GM19238 (cell line): Measurements from ENCODE around the gene CRY2.

Source experiments
- DNase-seq: peaks from one replicate; pipeline ENCODE4 v3.0.0; 2011; ENCODE audit warnings: low spot score; ENCODE audit not compliant: insufficient read length

CRY2 gene

DNA sequence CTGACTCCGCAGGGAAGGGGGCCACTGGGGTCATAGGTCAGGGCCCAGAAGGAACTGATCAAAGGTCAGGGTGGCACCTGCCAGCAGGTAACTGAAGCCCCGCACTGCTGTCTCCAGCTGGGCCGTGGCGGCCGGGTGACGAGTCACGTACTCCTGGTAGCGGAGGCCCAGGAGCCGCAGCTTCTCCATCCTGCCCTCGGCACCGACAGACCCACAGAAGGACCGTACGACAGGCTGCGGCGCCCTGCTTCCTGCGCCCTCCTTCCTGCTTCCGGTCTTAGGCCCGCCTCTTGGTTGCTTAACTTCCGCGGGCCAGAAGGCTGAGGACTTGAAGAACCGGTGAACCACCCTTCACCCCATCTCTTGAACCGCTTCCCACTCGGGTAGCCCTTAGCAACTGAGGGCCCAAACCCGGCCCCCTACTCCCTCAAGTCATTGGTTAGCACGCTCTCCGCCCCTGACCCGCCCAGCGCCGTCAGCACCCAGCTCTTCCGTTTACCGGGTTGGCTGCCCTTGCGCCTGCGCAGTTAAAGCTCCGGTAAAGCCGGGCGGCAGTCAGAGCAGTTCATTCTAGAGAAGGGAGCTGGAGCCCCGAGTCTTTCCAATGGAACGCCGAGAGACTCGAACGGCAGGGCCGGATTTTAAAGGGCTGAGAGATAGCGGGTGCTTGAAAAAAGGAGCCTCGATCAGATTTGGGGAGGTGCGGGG, 70.5 kb downstream of the CRY2 start, which contains the start of gene PEX16:
Gene PEX16, minus strand, starts transcription at position 255 of the 708 bp plus-strand sequence. Its CDS starts 66 bp downstream, at position 189.
- peak; percentile 99 for DNase-seq

- peak; percentile 80 for DNase-seq
Measured at GRCh38 chr11:45918331-45918941, 71.2 kb downstream of the CRY2 start.

- DNase-seq = no peak
Measured at GRCh38 chr11:45918962-45919675, 71.8 kb downstream of the CRY2 start.

GRCh38 chr11:45919806-45920530, 72.7 kb downstream of the CRY2 start:
- no peak for DNase-seq

DNA sequence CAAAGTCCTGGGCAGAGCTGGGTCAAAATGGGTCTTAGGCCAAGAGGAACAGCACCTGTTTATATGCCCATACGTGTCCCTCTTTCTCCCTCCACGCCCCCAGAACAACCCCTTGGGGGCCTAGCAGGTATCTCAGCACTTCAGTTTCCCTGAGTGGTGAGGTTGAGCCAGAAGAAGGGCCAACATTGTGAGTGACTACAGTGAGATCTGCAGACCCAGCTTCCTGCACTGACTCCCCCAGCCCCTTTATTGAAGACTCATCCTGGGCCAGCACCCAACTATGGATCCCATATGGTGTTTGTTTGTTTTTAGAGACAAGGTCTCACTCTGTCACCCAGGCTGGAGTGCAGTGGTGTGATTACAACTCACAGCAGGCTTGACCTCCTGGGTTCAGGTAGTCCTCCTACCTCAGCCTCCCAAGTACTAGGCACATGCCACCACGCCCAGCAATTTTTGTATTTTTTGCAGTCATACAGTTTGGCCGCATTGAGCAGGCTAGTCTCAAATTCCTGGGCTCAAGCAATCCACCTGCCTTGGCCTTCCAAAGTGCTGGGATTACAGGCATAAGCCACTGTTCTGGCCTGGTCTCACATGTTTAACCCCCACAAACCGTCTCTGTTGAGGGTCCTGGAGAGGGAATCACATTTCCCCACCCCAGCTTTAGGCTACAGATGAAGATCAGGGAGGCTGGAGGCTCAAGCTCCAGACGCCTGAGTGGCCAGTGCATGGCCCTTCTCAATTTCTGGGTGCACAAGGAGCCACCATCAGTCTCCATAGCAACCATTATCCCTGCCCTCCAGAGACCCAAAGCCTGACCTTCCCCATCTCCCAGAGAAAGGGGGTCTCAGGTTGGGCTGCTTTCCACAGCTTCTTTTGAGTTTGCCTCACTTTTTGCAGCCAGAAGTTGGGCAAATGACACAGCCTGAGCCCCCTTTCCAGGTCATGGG, 73.5 kb downstream of the CRY2 start:
- DNase-seq = no peak

DNA sequence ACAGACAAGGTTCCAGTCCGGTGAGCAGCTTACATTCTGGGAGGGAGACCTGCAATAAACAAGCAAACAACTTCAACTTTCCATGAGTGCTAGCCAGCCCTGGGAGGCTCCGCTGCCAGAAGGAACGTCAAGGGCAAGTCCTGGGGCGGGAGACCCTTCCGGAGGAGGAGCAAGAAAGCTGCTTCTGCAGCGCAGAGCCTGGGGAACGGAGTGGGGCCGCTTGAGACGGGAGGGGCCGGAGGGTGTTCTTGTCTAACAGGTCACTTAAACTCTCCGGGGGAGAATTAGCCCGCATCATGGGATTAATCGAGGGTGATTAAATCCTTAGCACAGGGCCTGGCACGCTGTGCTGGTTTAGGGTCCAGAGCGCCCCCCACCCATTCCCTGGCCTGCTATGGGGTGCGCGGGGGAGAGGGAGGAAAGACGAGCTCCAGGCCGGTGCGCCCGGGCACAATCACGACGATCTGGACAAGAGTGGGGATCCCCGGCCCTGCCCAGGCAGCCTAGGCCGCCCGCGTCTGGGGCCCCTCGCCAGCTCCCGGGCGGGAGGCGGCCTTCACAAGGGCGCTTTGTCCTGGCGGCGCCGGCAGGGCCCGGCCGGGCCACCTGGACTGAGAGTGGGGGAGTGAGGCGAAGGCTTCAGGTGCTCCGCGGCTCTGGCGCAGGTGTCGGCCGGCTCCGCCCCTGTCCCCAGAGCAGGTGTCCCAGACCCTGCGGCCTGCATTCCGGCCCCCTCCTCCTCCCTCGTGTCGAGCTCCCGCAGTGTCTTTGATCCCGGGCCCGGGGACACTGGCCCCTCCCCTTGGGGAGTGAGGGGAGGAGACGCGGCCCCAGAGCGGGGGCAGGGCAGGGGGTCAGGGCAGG, 74.5 kb downstream of the CRY2 start:
- DNase-seq = no peak

GRCh38 chr11:45922425-45923082, 75.3 kb downstream of the CRY2 start, which contains the start of gene LARGE2:
LARGE2 (plus strand) TSS chr11:45922656; CDS start chr11:45922883, 227 bp downstream.
- DNase-seq = no peak

- no peak for DNase-seq
Measured at GRCh38 chr11:45924036-45924915, 77.0 kb downstream of the CRY2 start.

DNA sequence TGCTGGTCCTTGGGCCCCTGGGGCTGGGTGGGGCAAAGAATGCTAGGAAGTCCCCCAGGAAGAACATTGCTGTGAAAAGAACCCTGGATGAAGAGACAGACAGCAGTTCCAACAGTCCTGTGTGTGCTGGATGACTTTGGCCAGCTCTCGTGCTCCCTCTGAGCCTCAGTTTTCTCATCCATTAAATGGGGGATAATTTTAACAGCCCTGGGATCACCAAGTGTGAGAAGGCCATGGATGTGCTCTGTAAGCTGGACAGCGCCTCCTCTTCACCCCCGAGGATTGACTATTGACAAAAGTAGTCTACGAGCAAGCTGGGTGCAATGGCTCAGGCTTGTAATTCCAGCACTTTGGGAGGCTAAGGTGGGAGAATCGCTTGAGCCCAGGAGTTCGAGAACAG, 77.7 kb downstream of the CRY2 start:
- no peak for DNase-seq

DNA sequence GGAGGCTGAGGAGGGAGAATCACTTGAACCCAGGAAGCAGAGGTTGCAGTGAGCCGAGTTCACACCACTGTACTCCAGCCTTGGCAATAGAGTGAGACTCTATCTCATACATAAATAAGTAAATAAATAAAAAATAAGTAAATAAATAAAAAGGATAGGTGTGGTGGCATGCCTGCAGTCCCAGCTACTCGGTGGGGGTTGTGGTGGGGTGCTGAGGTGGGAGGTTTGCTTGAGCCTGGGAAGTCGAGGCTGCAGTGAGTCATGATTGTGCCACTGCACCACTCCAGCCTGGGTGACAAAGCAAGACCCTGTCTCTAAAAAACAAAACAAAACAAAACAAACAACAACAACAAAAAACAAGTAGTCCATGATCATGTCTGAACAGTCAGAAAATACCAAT, 78.3 kb downstream of the CRY2 start:
- no peak for DNase-seq

GRCh38 chr11:45926001-45926401, 78.7 kb downstream of the CRY2 start:
- DNase-seq = no peak

GRCh38 chr11:45926536-45927331, 79.5 kb downstream of the CRY2 start:
- DNase-seq = no peak

- DNase-seq = no peak
Measured at GRCh38 chr11:45927332-45927683, 80.0 kb downstream of the CRY2 start.

- DNase-seq = no peak
Measured at GRCh38 chr11:45927684-45928413, 80.6 kb downstream of the CRY2 start.

- DNase-seq = no peak
Measured at GRCh38 chr11:45928535-45929215, 81.4 kb downstream of the CRY2 start.

DNA sequence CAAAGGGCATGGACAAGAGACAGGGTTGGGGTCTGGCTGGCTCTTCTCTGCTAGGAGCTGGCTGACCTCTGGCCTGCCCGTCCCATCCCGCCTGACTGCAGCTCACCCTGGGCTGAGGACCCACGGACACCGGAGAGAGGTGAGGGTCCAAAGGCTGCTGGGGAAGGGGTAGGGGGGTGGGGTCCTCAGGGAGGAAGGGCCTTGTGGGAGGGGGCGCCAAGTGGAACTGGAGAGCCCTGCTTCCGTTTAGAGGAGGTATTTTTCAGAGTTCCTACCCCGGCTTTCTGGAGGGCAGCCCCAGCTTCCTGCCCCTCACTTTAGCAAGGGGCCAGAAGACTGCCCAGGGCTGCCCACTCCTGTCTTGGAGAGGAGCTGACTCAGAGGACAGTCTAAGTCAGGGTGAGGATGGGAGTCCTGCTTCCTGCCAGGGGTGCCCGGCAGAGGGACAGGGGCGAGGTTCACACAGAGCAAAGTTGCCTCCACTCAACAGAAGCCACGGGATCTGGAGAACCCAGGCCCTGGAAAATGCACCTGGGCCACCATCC, 82.3 kb downstream of the CRY2 start:
- no peak for DNase-seq
